GM19463 (cell line): ENCODE data around the gene APC2.

Experiments used
- ATAC-seq: cut with Tn5 transposase; IDR thresholded peaks from one replicate; pipeline ENCODE4 v1.9.1; 2021; ENCODE audit warnings: mild to moderate bottlenecking, moderate library complexity; ENCODE audit not compliant: unreplicated experiment

APC2 gene, protein sequence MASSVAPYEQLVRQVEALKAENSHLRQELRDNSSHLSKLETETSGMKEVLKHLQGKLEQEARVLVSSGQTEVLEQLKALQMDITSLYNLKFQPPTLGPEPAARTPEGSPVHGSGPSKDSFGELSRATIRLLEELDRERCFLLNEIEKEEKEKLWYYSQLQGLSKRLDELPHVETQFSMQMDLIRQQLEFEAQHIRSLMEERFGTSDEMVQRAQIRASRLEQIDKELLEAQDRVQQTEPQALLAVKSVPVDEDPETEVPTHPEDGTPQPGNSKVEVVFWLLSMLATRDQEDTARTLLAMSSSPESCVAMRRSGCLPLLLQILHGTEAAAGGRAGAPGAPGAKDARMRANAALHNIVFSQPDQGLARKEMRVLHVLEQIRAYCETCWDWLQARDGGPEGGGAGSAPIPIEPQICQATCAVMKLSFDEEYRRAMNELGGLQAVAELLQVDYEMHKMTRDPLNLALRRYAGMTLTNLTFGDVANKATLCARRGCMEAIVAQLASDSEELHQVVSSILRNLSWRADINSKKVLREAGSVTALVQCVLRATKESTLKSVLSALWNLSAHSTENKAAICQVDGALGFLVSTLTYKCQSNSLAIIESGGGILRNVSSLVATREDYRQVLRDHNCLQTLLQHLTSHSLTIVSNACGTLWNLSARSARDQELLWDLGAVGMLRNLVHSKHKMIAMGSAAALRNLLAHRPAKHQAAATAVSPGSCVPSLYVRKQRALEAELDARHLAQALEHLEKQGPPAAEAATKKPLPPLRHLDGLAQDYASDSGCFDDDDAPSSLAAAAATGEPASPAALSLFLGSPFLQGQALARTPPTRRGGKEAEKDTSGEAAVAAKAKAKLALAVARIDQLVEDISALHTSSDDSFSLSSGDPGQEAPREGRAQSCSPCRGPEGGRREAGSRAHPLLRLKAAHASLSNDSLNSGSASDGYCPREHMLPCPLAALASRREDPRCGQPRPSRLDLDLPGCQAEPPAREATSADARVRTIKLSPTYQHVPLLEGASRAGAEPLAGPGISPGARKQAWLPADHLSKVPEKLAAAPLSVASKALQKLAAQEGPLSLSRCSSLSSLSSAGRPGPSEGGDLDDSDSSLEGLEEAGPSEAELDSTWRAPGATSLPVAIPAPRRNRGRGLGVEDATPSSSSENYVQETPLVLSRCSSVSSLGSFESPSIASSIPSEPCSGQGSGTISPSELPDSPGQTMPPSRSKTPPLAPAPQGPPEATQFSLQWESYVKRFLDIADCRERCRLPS (N-terminal part only)

DNA sequence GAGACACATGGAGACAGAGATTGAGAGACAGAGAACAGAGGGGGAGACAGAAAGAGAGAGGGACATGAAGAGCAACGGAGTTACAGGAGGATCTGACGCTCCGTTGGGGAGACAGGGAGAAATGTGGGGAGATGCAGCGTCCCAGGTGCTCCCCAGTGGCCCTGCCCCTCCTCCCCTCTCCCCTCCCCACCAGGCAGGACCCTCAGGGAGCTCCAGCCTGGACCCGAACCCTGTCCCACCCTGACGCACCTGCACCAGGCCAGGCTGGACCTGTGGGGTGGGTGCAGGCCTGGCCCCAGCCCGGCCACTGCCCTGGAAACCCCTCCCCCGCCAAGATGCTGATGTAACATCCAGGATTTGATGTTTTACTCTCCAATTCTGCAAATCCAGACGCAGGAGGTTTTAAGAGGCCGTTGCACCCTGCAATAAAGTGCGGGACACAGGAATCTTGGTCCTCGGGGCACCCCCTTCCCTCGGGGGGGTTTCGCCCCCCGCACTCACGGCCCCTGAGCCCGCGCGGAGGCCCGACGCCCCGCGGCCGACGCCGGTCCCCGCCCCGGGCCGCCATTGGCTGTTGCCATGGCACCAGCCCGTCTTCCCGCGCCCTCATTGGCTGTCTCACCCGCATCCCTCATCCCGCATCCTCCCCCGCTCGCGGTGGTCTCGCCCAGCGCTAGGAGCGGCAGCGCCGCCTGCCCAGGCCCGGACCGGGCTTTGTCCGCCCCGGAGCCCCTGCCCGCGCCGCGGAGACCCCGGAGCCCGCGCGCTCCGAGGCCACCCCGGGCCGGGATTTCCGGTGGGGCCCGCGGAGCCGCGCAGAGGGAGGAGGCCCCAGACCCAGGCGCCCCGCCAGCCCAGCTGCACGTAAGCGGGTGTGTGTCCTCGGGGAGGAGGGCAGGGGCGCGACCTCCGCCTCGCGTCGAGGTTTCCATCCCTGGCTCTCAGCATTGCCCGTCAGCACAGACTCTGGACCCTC, at the start of gene APC2:
Gene APC2, plus strand, starts transcription at position 655 of the 976 bp plus-strand sequence. CDS start 2,881 bp downstream, outside the sequence.
- ATAC-seq: no peak

DNA sequence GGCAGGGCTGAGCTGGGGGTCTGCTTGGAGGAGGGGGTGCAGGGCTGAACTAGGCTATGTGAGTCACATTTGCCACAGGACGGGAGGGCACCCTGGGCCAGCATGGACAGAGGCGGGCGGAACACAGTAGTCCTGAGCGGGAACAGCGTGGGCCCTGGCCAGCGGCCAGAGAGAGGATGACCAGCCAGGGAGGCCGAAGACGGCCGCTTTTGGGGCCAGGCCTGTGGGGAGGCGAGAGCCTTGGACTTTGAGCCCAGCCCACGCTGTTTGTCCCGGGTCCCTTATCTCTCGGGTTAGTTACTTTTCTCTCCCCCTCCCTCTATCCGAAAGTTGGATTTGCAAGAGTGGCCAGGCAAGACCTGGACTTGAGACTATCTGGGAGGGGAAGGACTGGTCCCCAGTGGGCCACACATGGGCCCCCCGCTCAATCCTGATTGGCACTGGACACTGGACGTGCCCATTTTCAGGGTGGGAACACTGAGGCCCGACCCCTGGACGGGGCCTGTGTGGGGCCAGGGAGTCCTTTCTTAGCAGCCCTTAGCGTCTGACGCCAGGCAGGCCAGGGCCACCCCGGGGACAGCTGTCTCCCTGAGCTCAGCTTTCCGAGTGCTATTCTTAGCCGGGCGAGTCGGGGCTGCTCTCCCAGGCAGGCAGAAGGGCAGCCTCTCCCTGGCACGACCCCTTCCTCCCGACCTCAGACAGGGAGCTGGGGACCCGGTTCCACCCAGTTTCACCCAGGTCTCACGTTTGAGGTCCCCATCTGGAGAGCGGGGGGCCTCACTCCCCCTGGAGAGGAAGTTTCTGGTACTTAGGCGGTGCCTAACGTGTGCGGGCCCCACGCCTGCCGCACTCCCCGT, 49.4 kb upstream of the APC2 start:
- no peak for ATAC-seq

DNA sequence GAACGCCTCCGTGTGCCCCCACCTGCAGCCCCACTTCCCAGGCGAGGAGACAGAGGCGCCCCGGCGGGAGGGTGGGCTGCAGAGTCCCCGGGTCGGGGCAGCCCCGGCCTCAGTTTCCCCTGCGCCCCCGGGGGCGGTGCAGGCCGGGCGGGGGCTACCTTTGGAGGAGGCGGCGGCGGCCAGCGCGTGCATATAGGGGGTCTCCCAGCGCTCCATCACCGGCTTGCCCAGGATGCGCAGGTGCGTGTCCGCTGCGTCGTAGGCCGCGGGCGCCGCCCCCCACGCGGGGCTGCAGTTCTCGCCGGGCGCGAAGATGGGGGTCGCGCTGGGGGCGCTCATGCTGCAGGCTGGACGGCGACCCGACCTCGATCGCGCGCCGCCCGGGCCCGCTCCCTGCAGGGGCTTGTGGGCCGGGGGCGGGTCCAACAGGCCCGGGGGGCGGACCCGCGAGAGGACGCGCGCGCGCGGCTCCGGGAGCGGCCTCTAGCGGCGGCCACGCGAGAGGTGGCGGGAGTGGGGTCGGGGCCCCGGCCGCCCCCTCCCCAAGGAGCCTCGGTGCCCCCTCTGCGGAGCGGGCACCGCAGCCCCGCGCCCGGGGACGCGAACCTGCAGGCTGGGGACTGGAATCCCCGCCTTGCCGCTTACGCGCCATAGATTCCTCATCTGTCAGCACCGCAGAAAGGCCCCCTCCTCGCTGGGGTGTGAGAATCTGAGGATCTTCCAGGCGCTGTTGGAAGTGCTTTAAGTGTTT, 48.6 kb upstream of the APC2 start, which contains the start of gene GAMT:
Gene GAMT, minus strand, starts transcription at position 405 of the 751 bp plus-strand sequence. Its CDS starts 66 bp downstream, at position 339.
- no peak for ATAC-seq

DNA sequence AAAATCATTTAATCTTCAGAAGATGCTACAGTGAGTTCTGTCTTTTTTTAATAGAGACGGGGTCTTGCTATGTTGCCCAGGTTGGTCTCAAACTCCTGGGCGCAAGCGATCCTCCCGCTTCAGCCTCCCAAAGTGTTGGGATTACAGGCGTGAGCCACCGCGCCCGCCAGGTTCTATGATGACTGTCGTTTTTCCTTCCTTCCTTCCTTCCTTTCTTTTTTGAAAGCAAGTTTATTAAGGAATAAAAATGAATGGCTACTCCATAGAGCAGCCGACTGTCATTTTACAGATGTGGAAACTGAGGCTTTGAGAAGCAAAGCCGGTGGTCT, 48.1 kb upstream of the APC2 start:
- no peak for ATAC-seq

DNA sequence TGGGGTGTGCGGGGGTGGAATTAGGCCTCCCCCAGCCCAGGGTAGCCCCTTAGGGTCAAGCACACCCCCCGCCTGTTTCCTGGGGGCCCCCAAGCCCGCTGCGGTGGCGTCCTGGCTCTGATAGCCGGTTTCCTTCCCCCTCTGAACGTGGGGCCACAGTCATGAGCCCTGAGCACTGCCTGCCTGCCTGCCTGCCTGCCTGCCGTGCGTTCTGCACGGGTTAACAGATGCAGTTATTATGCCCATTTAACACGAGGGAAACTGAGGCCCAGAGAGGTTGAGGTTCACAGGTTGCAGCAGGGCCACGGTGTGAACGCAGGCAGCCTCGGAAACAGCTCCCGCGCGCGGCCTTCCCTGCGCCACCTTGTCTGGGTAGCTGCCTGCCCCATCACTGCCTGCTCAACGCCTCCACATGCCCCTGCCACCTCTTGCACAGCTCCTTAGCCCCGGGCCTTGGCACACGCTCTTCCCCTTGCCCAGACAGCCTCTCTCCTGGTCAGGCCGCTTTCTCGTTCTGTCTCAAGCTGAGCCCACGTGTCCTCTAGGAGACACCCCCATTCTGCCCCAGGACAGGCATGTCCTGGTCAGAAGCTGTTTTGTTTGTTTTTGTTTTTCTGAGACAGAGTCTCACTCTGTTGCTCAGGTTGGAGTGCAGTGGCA, 47.4 kb upstream of the APC2 start:
- no peak for ATAC-seq

DNA sequence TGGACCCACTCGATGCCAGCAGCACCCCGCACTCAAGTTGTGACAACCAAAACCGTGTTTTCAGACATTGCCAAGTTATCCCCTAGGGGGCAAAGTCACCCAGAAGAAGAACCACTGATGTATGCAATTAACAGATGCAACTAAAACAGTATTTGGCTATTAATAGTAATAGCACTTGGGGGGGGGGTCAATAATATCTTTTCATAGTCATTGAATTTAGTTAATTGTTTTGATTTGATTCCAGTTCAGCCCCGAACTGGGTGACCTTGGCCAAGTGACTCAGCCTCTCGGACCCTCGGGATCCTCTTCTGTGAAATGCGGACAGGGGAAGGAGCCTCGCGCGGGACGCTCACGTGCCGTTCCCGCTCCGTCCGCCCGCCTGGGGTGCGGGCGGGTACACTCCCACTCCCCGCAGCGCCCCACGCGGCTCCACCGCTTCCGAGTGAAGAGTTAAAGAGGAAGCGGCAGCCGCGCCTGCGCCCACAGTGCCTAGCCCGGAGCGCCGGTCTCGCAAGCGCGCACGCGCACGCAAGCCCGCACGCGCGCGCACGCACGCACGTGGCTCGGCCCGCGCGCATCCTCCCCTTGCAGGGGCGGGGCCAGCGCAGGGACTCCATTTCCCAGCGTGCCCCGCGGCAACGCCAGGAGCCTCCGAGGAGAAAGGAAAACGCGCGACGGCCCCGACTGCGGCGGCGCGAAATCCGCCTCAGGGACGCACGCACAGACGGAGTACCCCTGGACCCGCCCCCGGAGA, 43.0 kb upstream of the APC2 start:
- peak; percentile 77 for ATAC-seq

DNA sequence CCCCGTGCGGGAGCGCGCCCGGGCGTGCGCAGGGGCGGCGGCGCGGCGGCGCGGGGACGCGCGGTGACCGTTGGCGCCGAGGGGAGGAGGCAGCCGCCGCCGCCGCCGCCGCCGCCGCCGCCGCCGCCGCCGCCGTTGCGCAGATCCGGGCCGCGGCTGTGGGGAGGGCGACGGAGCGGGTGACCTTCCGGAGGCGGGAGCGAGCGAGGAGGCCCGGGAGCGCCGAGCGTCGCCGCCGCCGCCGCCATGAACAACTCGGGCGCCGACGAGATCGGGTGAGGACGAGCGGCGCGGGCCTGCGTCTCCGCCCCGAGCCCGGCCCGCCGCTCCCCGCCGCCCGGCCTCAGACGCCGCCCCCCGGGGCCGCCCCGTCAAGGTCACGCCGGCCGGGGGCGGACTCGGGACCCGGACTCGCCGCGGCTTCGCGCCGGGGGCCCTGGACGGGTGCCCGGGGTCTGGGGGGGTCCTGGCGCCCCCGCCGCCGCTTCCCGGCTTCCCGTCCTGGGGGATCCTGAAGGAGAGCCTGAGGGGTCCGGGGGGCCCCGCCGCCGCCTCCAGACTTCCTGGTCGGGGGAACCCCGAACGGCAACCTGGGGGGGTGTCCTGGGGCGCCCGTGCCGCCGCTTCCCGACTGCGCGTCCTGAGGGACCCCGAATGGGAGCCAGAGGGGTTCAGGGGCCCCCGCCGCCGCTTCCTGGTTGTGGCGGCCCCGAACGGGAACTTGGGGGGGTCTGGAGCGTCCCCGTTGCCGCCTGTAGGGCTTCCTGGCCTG, 42.2 kb upstream of the APC2 start, which contains the start of gene DAZAP1:
Gene DAZAP1, plus strand, starts transcription at position 59 of the 772 bp plus-strand sequence. Its CDS starts 188 bp downstream, at position 247.
- ATAC-seq: peak; percentile 11

DNA sequence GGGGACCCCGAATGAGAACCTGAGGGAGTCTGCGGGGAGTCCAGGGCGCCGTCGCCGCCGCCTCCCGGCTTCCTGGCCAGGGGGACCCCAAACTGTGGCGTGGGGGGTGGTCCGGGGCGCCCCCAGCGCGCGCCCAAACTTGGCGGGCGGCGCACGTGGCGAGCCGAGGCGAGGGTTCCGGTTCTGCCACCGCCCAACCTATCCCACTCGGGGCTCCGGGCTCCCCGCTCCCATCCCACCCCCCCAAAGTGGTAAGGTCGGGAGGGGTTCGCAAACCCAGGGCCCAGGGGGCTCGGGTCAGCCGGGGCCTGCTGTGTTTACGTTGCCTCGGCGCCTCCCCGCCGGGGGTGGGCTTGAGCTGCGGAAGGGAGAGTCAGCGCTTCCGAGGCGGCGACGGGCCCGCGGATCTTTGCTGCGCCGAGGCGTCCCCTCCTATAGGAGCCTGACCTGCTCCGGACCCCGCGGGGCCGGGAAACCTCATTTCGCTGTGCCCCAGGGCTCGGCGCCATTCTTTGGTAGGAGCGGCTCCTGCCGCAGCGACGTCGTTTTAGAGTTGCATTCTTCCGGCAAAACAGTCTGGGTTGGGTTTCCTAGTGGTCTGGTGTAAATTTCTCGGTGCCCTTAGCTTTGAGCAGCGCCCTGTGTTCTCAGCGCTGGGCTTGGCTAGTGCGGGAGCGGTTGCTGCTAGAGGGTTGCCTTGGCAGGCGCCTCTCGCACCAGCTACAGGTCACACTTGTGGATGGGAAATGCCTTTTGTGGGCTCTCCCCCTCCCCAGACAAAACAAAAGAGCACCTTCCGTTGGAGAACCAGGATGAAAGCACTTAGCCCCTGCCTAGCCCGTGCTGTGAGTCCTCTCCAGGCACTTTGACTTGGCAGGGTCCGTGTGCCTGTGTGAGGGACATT, 41.4 kb upstream of the APC2 start:
- no peak for ATAC-seq

DNA sequence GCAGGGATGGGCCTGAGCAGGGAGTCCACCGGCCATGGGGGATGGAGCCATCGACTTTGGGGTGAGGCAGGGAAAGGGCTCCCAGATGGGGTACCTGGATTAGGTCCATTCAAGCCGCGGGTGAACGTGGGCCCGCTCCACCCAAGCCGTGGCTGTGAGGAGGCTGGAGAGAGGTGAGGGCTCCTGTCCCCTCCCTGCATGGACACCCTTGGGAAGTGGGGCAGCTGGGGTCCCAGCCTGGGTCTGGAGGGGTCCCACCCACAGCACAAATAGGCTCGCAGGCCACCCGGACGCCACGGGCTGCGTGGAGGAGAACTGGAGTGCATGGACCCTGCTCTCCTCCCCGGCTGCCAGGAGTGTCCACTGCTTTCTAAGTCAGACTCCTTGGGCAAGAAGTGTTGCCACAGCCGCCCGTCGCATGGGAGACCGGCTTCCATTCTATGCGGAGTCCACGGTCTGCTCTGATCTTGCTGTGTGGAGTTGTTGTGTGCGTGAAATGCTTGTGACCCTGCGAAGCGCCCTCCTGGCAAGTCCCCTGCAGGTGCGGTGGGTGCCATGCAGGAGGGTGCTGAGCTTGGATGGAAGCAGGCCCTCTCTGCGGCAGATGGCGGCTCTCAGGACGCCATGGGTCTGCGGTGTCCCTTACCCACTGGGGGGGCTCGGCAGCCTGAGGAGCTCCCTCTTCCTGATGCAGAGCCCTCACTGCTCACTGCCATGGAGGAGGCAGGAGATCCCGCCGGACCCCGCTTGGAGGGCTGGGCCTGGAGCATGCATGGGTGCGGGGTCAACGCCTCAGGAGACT, 40.5 kb upstream of the APC2 start:
- ATAC-seq: no peak

DNA sequence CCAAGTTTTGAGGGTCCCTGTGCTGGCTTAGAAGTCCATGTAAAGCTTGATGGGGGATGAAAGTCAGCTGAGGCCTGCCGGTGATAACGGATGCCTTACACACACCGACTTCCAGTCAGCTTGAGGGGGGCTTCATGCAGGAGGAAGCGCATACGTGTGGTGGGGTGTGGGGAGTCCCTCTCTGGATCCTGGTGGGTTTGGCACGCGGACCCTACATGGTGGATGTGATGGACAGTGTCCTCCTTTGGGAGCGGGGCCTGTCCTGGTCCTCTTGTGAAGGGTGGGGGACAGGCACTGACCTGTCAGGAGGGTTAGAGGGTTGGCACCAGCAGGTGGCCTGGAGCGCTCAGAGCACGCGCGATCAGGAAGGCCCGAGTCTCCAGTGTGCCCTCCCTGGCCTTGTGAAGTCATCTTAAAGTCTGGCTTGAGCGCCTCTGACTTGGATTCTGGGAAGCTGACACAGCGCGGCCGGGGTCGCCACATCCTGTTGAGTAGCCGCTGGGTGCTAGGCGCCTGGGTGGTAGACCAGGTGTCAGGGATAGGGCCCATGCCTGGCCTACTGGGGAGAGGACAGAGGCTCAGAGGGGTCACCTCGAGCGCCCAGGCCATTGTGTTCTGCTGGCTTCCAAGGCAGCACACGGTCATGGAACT, 39.7 kb upstream of the APC2 start:
- ATAC-seq: no peak

DNA sequence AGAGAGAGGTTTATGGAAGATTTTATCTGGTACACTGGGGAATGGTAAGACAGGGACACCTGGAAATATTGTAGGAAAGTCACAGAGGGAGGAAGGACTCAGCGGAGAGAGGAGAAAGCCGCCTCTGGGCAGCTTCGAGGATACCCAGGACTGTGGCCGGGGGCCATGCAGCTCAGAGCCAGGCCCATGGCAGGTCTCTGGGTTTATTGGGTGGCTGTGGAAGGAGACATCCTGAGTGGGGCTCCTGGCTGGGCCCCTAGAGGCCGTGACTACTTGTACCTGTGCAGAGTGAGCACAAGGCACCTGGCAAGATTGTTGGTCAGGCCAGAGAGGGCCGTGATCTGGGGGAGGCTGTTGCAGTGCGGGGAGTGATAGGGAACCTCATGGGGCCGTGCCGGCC, 39.1 kb upstream of the APC2 start:
- no peak for ATAC-seq

DNA sequence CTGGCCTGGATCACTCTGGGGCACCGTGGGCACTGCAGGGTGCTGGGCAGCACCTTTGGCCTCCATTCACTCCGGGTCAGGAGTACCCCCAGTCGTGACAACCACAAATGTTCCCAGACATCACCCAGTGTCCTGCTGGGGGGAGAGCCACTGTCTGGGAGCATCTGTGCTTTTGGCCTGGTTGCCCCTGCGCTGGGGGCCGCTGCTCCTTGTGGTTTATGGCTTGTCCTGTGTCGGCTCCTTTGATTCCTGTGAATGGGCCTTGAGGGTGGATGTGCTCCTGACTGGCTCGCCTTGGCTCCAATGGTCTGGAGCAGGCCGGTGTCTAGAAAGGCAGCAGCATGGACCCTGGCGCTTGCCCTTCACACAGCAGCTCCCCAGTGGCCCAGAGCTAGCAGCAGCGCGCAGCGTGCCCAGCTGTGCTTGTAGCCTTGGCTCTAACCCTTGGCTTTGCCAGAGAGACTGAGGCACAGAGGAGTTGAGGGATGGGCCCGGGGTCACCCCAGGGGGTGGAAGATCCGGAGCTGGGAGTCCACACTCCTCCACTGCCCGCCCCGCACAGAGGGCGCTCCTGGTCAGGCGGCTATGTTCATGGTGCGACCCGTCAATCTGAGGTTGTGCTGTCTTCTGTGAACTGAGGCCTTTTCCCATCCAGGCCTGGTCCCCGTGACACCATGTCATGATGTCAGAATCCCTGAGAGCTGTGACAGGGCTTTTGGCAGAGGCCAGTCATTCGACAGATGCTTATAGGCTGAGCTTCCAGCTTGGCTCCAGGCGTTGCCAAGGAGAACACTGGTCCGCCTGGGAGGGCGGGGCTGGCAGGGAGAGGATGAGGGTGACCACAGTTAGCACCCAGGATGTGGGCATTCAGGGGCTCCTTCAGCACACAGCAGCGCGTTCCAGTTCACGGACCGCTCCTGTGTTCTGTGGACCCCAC, 38.4 kb upstream of the APC2 start:
- ATAC-seq: no peak
